ENCODE measurements around the gene KCTD3. TPM values are rescaled to one million over a fixed set of nuclear protein-coding genes. Genes with fewer than 3 reads are reported as not detected.

The KCTD3 gene
- total RNA-seq, 4 donors from 2014 or later = 33.4 to 80.4 (median 59.1) TPM

DNA sequence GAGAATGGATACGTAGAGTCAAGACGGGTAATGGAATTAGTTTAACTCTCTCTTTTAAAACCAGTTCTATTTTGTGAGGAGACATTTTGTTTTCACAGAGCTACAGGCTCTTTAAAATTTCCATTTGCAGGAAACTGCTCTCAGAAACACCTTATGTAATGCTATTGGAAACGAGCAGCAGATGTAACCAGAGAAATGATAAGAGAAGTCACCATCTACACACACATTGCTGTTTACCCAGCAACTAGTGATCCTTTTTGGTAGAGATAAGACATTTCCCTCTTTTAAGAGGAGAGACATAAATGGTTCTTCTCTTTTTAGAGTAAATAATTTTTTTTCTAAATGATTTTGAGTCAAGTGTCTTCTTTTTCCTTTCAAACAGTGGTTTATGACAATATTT lies 80.6 kb downstream of the KCTD3 start:
- intact Hi-C loops (cut with DNase I; ENCODE audit: low total_unique reads) (no loop called here), in situ Hi-C loops (cut with MboI; ENCODE audit: low pct_ligation_motif_present in 1 of 4, low pct_unique_long_range_greater_than_20kb in 1 of 4, low sequenced_read_pairs in 3 of 4) (no loop called here)
- no peak for DNase-seq
- Histone ChIP-seq H3K27ac (no peak overlapping the region), H3K36me3 (no peaks in the 10 kb centered on the region), H3K4me1 (no peaks in the 10 kb centered on the region), H3K27me3 (no peaks in the 10 kb centered on the region), H3K9me3 (no peaks in the 10 kb centered on the region), H3K4me3 (no peak overlapping the region)
- TF ChIP-seq POLR2AphosphoS5 (IDR thresholded peaks at IDR 0.05) (no peak), EP300 (IDR thresholded peaks at IDR 0.05; ENCODE audit: low read depth) (no peak), CTCF (IDR thresholded peaks at IDR 0.05) (no peak), POLR2A (IDR thresholded peaks at IDR 0.05) (no peak)
- WGBS, 2 donors (ENCODE audit: low coverage in 1 of 2) = 72 to 77% methylated on average over 3 of the region's 3 CpGs

GRCh38 chr1:215648957-215649356 lies 81.9 kb downstream of the KCTD3 start:
- Histone ChIP-seq H3K4me1 (no peaks in the 10 kb centered on the region), H3K27ac (no peak overlapping the region), H3K4me3 (no peak overlapping the region), H3K27me3 (no peaks in the 10 kb centered on the region), H3K36me3 (no peaks in the 10 kb centered on the region), H3K9me3 (no peaks in the 10 kb centered on the region)
- intact Hi-C loops (cut with DNase I; ENCODE audit: low total_unique reads) (no loop called here), in situ Hi-C loops (cut with MboI; ENCODE audit: low pct_ligation_motif_present in 1 of 4, low pct_unique_long_range_greater_than_20kb in 1 of 4, low sequenced_read_pairs in 3 of 4) (no loop called here)
- no peak for TF ChIP-seq POLR2AphosphoS5 (IDR thresholded peaks at IDR 0.05)
- TF ChIP-seq POLR2A (IDR thresholded peaks at IDR 0.05) = no peak
- no peak for TF ChIP-seq CTCF (IDR thresholded peaks at IDR 0.05)
- no peak for TF ChIP-seq EP300 (IDR thresholded peaks at IDR 0.05; ENCODE audit: low read depth)
- 85 to 90% methylated on average over 3 to 4 of the region's 4 CpGs for WGBS, 2 donors (ENCODE audit: low coverage in 1 of 2)
- DNase-seq = no peak

GRCh38 chr1:215650446-215651149 lies 83.5 kb downstream of the KCTD3 start:
- no peak for TF ChIP-seq POLR2A (IDR thresholded peaks at IDR 0.05)
- no peak for TF ChIP-seq CTCF (IDR thresholded peaks at IDR 0.05)
- no peak for TF ChIP-seq EP300 (IDR thresholded peaks at IDR 0.05; ENCODE audit: low read depth)
- no peak for TF ChIP-seq POLR2AphosphoS5 (IDR thresholded peaks at IDR 0.05)
- H3K4me3 ChIP-seq = no peak overlapping the region
- H3K4me1 ChIP-seq = no peaks in the 10 kb centered on the region
- DNase-seq = no peak
- no peaks in the 10 kb centered on the region for H3K9me3 ChIP-seq
- H3K27ac ChIP-seq = no peak overlapping the region
- in situ Hi-C loops (cut with MboI; ENCODE audit: low pct_ligation_motif_present in 1 of 4, low pct_unique_long_range_greater_than_20kb in 1 of 4, low sequenced_read_pairs in 3 of 4) (no loop called here), intact Hi-C loops (cut with DNase I; ENCODE audit: low total_unique reads) (no loop called here)
- WGBS, 2 donors (ENCODE audit: low coverage in 1 of 2) = 52 to 61% methylated on average over 9 of the region's 9 CpGs
- no peaks in the 10 kb centered on the region for H3K36me3 ChIP-seq
- H3K27me3 ChIP-seq = no peaks in the 10 kb centered on the region

GRCh38 chr1:215651867-215652266 lies 84.8 kb downstream of the KCTD3 start:
- intact Hi-C loops (cut with DNase I; ENCODE audit: low total_unique reads) (no loop called here), in situ Hi-C loops (cut with MboI; ENCODE audit: low pct_ligation_motif_present in 1 of 4, low pct_unique_long_range_greater_than_20kb in 1 of 4, low sequenced_read_pairs in 3 of 4) (no loop called here)
- H3K9me3 ChIP-seq = no peaks in the 10 kb centered on the region
- no peaks in the 10 kb centered on the region for H3K36me3 ChIP-seq
- WGBS, 2 donors (ENCODE audit: low coverage in 1 of 2) = 61 to 65% methylated on average over 3 of the region's 3 CpGs
- no peak for TF ChIP-seq POLR2A (IDR thresholded peaks at IDR 0.05)
- no peak for TF ChIP-seq EP300 (IDR thresholded peaks at IDR 0.05; ENCODE audit: low read depth)
- no peak for TF ChIP-seq POLR2AphosphoS5 (IDR thresholded peaks at IDR 0.05)
- no peak for TF ChIP-seq CTCF (IDR thresholded peaks at IDR 0.05)
- no peaks in the 10 kb centered on the region for H3K27me3 ChIP-seq
- no peak overlapping the region for H3K4me3 ChIP-seq
- no peaks in the 10 kb centered on the region for H3K4me1 ChIP-seq
- no peak overlapping the region for H3K27ac ChIP-seq
- DNase-seq = no peak
